K562 (cell line): ENCODE data around the gene LRP3. TPM values are rescaled to one million over a fixed set of nuclear protein-coding genes. Genes with fewer than 3 reads are reported as not detected.

Experiments used
- ATAC-seq: fragments of 200-7000 bp; cut with Tn5 transposase; 3 replicates; pipeline ENCODE4 v1.9.1; 2020; ENCODE audit warnings: moderate library complexity
- BruUV-seq: library from RNA; stranded (reverse); fragments of 400-500 nt; replicated peaks from 2 replicates; lab custom pipeline; 2021; lab: Mats Ljungman, UMichigan
- CTCF ChIA-PET: fragments of 300-600 bp; formaldehyde crosslinking; extraction: SDS; loops from one replicate; lab custom pipeline; 2021; ENCODE audit warnings: low intra/inter-chr PET ratio; lab: Yijun Ruan, JAX
- POLR2A ChIA-PET: fragments of 300-600, 350-650 bp; sonication (Branson Sonifier 250); formaldehyde crosslinking; extraction: SDS; loops from one replicate; lab custom pipeline; 2021; ENCODE audit warnings: antibody characterized with exemption, inconsistent platforms; lab: Yijun Ruan, JAX
- DNase-seq, 4 experiments: peaks; one replicate each; pipeline versions ENCODE4 v3.0.0 to v3.0.0-alpha.2; 2011 to 2018; ENCODE audit warnings: low spot score in 3 of 4, mixed read lengths in 3 of 4; ENCODE audit errors: extremely low read depth in 1 of 4
- FAIRE-seq: peaks from 2 replicates; lab custom pipeline; 2011; peaks lifted over from hg19 to GRCh38; lab: Jason Lieb, UNC
- H2AFZ ChIP-seq: 2 replicates; pipeline ENCODE4 v1.6.0; 2011; ENCODE audit warnings: low read depth, low read length, control low read depth, inconsistent platforms
- H3K27ac ChIP-seq: fragments of 200-600 bp; 3 replicates; pipeline ENCODE4 v1.8.0; 2011; ENCODE audit warnings: low read depth, mild to moderate bottlenecking, control low read depth, inconsistent platforms, low read length, moderate library complexity, mixed read lengths; ENCODE audit errors: extremely low read depth
- H3K27me3 ChIP-seq, 2 experiments: fragments of 300-600 bp in 1 of 2; 2 replicates in 1 of 2; 3 replicates in 1 of 2; pipeline versions ENCODE4 v1.6.0 to v1.8.0; 2011; ENCODE audit warnings: inconsistent platforms in 2 of 2, low read length in 2 of 2, mild to moderate bottlenecking in 1 of 2, mixed read lengths in 1 of 2, moderate library complexity in 1 of 2; ENCODE audit not compliant: control insufficient read depth in 2 of 2, insufficient read depth in 2 of 2
- H3K36me3 ChIP-seq: fragments of 300-600 bp; 3 replicates; pipeline ENCODE4 v1.8.0; 2011; ENCODE audit warnings: mild to moderate bottlenecking, low read length, inconsistent platforms; ENCODE audit not compliant: control insufficient read depth, insufficient read depth
- H3K4me1 ChIP-seq, 2 experiments: fragments of 200-600 bp in 1 of 2; replicated peaks in 1 of 2; 2 replicates in 1 of 2; 3 replicates in 1 of 2; pipeline versions ENCODE4 v1.5.1 to v1.8.0; 2011; ENCODE audit warnings: inconsistent platforms in 2 of 2, low read length in 2 of 2, mild to moderate bottlenecking in 1 of 2, mixed read lengths in 1 of 2, moderate library complexity in 1 of 2; ENCODE audit not compliant: control insufficient read depth in 2 of 2, insufficient read depth in 2 of 2
- H3K4me2 ChIP-seq: 2 replicates; pipeline ENCODE4 v1.6.1; 2011; ENCODE audit warnings: low read length, control low read depth, inconsistent platforms, mixed read lengths; ENCODE audit not compliant: insufficient read depth
- H3K4me3 ChIP-seq: fragments of 200-600 bp; sonication (generic), shearing (Covaris generic); 2 replicates; pipeline ENCODE4 v1.5.1; 2016; ENCODE audit warnings: control low read depth, inconsistent platforms
- H3K79me2 ChIP-seq: fragments of 200-600 bp; 3 replicates; pipeline ENCODE4 v1.8.0; 2011; ENCODE audit warnings: low read length, inconsistent platforms; ENCODE audit not compliant: control insufficient read depth, insufficient read depth
- H3K9ac ChIP-seq, 2 experiments: 2 replicates each; pipeline versions ENCODE4 v1.6.0 to v1.6.1; 2011; ENCODE audit warnings: low read depth in 2 of 2, low read length in 2 of 2, control low read depth in 1 of 2, inconsistent platforms in 1 of 2, mild to moderate bottlenecking in 1 of 2, mixed read lengths in 1 of 2; ENCODE audit not compliant: insufficient read depth in 1 of 2
- H3K9me1 ChIP-seq: one replicate; pipeline ENCODE4 v1.6.0; 2011; ENCODE audit warnings: inconsistent platforms, mild to moderate bottlenecking, low read length, moderate library complexity; ENCODE audit not compliant: control insufficient read depth, insufficient read depth
- H3K9me3 ChIP-seq: replicated peaks from 2 replicates; pipeline ENCODE4 v1.5.1; 2011; ENCODE audit warnings: low read depth, low read length, inconsistent platforms; ENCODE audit not compliant: control insufficient read depth, insufficient read depth
- H4K20me1 ChIP-seq: replicated peaks from 2 replicates; pipeline ENCODE4 v1.6.1; 2011; ENCODE audit warnings: low read length, inconsistent platforms, mixed read lengths; ENCODE audit not compliant: control insufficient read depth, insufficient read depth
- ATF4 ChIP-seq: fragments of 450-650 bp; formaldehyde crosslinking; IDR thresholded peaks from 2 replicates; pipeline ENCODE4 v1.4.0; 2022; ENCODE audit warnings: mild to moderate bottlenecking, moderate library complexity
- CHCHD3 ChIP-seq: fragments of 250-450 bp; sonication (Bioruptor Pico); IDR thresholded peaks from 2 replicates; pipeline ENCODE4 v2.1.2; 2022; ENCODE audit warnings: mild to moderate bottlenecking
- CREB1 ChIP-seq, 2 experiments: sonication (generic) in 1 of 2; formaldehyde crosslinking in 1 of 2; IDR thresholded peaks; 2 replicates each; pipeline versions ENCODE4 v1.6.1 to v1.8.0; 2012 to 2022; ENCODE audit warnings: inconsistent platforms in 1 of 2, mild to moderate bottlenecking in 1 of 2, missing genetic modification reagents in 1 of 2, moderate library complexity in 1 of 2
- IFI16 ChIP-seq: fragments of 250-450 bp; sonication (Bioruptor Pico); IDR thresholded peaks from 2 replicates; pipeline ENCODE4 v2.1.2; 2022; ENCODE audit warnings: mild to moderate bottlenecking, inconsistent platforms
- MCM3 ChIP-seq: fragments of 450-650 bp; IDR thresholded peaks from 2 replicates; pipeline ENCODE4 v1.6.1; 2016
- PPARD ChIP-seq: fragments of 250-450 bp; sonication (Bioruptor Pico); IDR thresholded peaks from 2 replicates; pipeline ENCODE4 v1.8.0; 2022; ENCODE audit warnings: inconsistent platforms, mild to moderate bottlenecking, moderate library complexity
- THAP12 ChIP-seq: fragments of 250-450 bp; sonication (Bioruptor Pico); IDR thresholded peaks from 2 replicates; pipeline ENCODE4 v1.9.0; 2021; ENCODE audit warnings: mild to moderate bottlenecking, inconsistent platforms
- ZFP1 ChIP-seq: fragments of 450-650 bp; formaldehyde crosslinking; IDR thresholded peaks from 2 replicates; pipeline ENCODE4 v1.4.0; 2020; ENCODE audit warnings: mild to moderate bottlenecking, mixed read lengths
- ZNF140 ChIP-seq: fragments of 250-450 bp; sonication (Bioruptor Pico); IDR thresholded peaks from 2 replicates; pipeline ENCODE4 v1.8.0; 2021; ENCODE audit warnings: moderate library complexity, mild to moderate bottlenecking, inconsistent platforms
- ZNF57 ChIP-seq: fragments of 450-650 bp; formaldehyde crosslinking; IDR thresholded peaks from 2 replicates; pipeline ENCODE4 v1.4.0; 2020; ENCODE audit warnings: mild to moderate bottlenecking, moderate library complexity
- ZNF76 ChIP-seq: fragments of 250-450 bp; sonication (Bioruptor Pico); IDR thresholded peaks from 2 replicates; pipeline ENCODE4 v1.4.0; 2020; ENCODE audit warnings: mild to moderate bottlenecking, moderate library complexity, borderline replicate concordance
- WGBS: fragments of 100-300 bp; shearing (Covaris generic); methylation state at CpG from one replicate; pipeline ENCODE4 v1.1.6; 2016; ENCODE audit warnings: low coverage, mixed read lengths; ENCODE audit not compliant: insufficient coverage; ENCODE audit errors: missing lambda C conversion rate; 5-methylcytosine and 5-hydroxymethylcytosine counted together
- in situ Hi-C: fragments of 300-500 bp; cut with MboI; formaldehyde crosslinking; loops from 4 replicates; pipeline ENCODE4 v1.15.0; 2018; ENCODE audit warnings: inconsistent platforms, mixed read lengths
- intact Hi-C: fragments of 100-400 bp; cut with micrococcal nuclease; formaldehyde crosslinking; loops from 2 replicates; pipeline ENCODE4 v1.14.2; 2022
- polyA plus RNA-seq, 8 experiments: library from polyadenylated mRNA; depleted of rRNA in 4 of 8; stranded (reverse) in 5 of 8; unstranded in 3 of 8; fragments of >200 nt; fragmentation: Nextera tagmentation in 2 of 8; fragmentation: Illumina TruSeq in 1 of 8; extraction: Ambion mirVana in 2 of 8; extraction: Trizol in 1 of 8; gene quantifications; 2 replicates each; pipeline versions ENCODE4 v1.2.1 to v1.2.3, GENCODE V29; 2011 to 2014; ENCODE audit warnings: inconsistent platforms in 1 of 8, missing spikeins in 1 of 8
- total RNA-seq, 7 experiments: library from RNA; depleted of rRNA in 6 of 7; stranded (reverse); fragments of >200 nt in 6 of 7; fragmentation: Illumina TruSeq in 2 of 7; extraction: Trizol in 2 of 7; gene quantifications; 2 replicates each; pipeline versions ENCODE4 v1.2.1 to v1.2.3, GENCODE V29; 2011 to 2021; ENCODE audit warnings: low replicate concordance in 1 of 7

LRP3 gene
- total and polyA plus RNA-seq, 9 of the 15 experiments (the other 6 are each of a cell fraction or from before 2014, with no cell fraction given), result 0.29 TPM; not detected in 8

GRCh38 chr19:33210266-33210940 is 16.3 kb downstream of the LRP3 start:
- FAIRE-seq, result no peak
- H3K79me2 ChIP-seq, result no peaks in the 10 kb centered on the region
- BruUV-seq, result no TSS peak
- TF ChIP-seq CREB1 (IDR thresholded peaks at IDR 0.05) (no peak), CREB1 (CRISPR knock-in tag; IDR thresholded peaks at IDR 0.05) (no peak), ZNF76 (CRISPR knock-in tag) (no peak), ZFP1 (CRISPR knock-in tag) (no peak), THAP12 (CRISPR knock-in tag) (no peak), PPARD (CRISPR knock-in tag) (no peak), IFI16 (CRISPR knock-in tag) (no peak), ATF4 (CRISPR knock-in tag) (no peak), ZNF140 (no peak), ZNF57 (CRISPR knock-in tag) (no peak), CHCHD3 (no peak), MCM3 (no peak)

More at GRCh38 chr19:33210266-33210940, 16.3 kb downstream of the LRP3 start:
- ATAC-seq (no peak), DNase-seq (no peak)
- in situ Hi-C loops (no loop called here), intact Hi-C loops (no loop called here)
- CTCF ChIA-PET, result interaction anchor here (1.2 kb wide), 1 partner anchor 85 kb away, joined by 8 read pairs; no protein-coding TSS in a partner anchor
- Histone ChIP-seq H4K20me1 (peaks cover 8% of the 10 kb centered on the region), H3K9me1 (no peaks in the 10 kb centered on the region), H3K27me3 (peaks cover 14 to 80% of the 10 kb centered on the region in 2 experiments; a peak in 4 of 5 replicates), H3K9ac (0 out of 4 replicates have a peak overlapping the region, but pooled peaks of 1 of the 2 experiments have one; percentile 35), H2AFZ (no peak overlapping the region), H3K4me1 (peaks cover 0 to 26% of the 10 kb centered on the region in 2 experiments; a peak in 2 of 5 replicates), H3K4me3 (no peak overlapping the region), H3K9me3 (no peaks in the 10 kb centered on the region), H3K27ac (no peak overlapping the region), H3K36me3 (no peaks in the 10 kb centered on the region), H3K4me2 (no peak overlapping the region)
- 6% methylated on average over 21 of the region's 22 CpGs for WGBS
- POLR2A ChIA-PET, result interaction anchor here (0.7 kb wide), 1 partner anchor 544 kb away, joined by 3 read pairs; no protein-coding TSS in a partner anchor
